SU-DHL-6 (cell line): Measurements from ENCODE around the gene UBR4.

Experiments used
- H2AFZ ChIP-seq: fragments of 200-600 bp; sonication (generic); 2 replicates; pipeline ENCODE4 v1.6.1; 2014; ENCODE audit warnings: low read depth, mild to moderate bottlenecking, moderate library complexity, mixed read lengths, antibody characterized with exemption, low read length; ENCODE audit not compliant: severe bottlenecking
- H3F3A ChIP-seq: fragments of 200-600 bp; shearing (Covaris generic); 2 replicates; pipeline ENCODE4 v1.6.0; 2016; ENCODE audit warnings: antibody characterized with exemption, mild to moderate bottlenecking; ENCODE audit not compliant: insufficient read depth
- H3K27ac ChIP-seq: fragments of 200-600 bp; sonication (generic); 2 replicates; pipeline ENCODE4 v1.5.1; 2016; ENCODE audit warnings: low read depth, mild to moderate bottlenecking, low read length, moderate library complexity, mixed read lengths
- H3K27me3 ChIP-seq: fragments of 200-600 bp; sonication (generic), shearing (Covaris generic); 2 replicates; pipeline ENCODE4 v1.6.0; 2014; ENCODE audit warnings: mild to moderate bottlenecking, low read length
- H3K36me3 ChIP-seq: fragments of 200-600 bp; sonication (generic); 2 replicates; pipeline ENCODE4 v1.6.1; 2014; ENCODE audit warnings: mild to moderate bottlenecking, low read length, mixed read lengths
- H3K4me2 ChIP-seq: fragments of 300-600, 200-600 bp; shearing (Covaris generic), sonication (generic); 2 replicates; pipeline ENCODE4 v1.6.0; 2014; ENCODE audit warnings: low read length, low read depth, mild to moderate bottlenecking; ENCODE audit not compliant: poor library complexity, severe bottlenecking
- H3K4me3 ChIP-seq: fragments of 200-600 bp; sonication (generic); 2 replicates; pipeline ENCODE4 v1.5.1; 2014; ENCODE audit warnings: antibody characterized with exemption, low read length, mild to moderate bottlenecking, mixed read lengths; ENCODE audit not compliant: insufficient read depth, poor library complexity, severe bottlenecking
- H3K79me2 ChIP-seq: fragments of 200-600 bp; sonication (generic); 2 replicates; pipeline ENCODE4 v1.6.1; 2014; ENCODE audit warnings: mild to moderate bottlenecking, low read length, moderate library complexity; ENCODE audit not compliant: insufficient read depth
- H3K9ac ChIP-seq: fragments of 200-600 bp; sonication (generic); 2 replicates; pipeline ENCODE4 v1.7.0; 2014; ENCODE audit warnings: mild to moderate bottlenecking, low read length
- H3K9me2 ChIP-seq: fragments of 200-600 bp; sonication (generic); replicated peaks from 2 replicates; pipeline ENCODE4 v1.6.1; 2014; ENCODE audit warnings: low read length; ENCODE audit not compliant: insufficient read depth
- H3K9me3 ChIP-seq: fragments of 200-600 bp; sonication (generic); 2 replicates; pipeline ENCODE4 v1.6.1; 2014; ENCODE audit warnings: low read length, mixed read lengths; ENCODE audit not compliant: insufficient read depth
- H4K20me1 ChIP-seq: fragments of 200-600 bp; sonication (generic); 2 replicates; pipeline ENCODE4 v1.6.1; 2014; ENCODE audit warnings: low read depth, mild to moderate bottlenecking, antibody characterized with exemption, low read length, moderate library complexity, mixed read lengths
- CTCF ChIP-seq: fragments of 200-600 bp; sonication (generic); IDR thresholded peaks from one replicate; pipeline ENCODE4 v1.5.1; 2017; ENCODE audit warnings: antibody characterized with exemption, mild to moderate bottlenecking, low read length, moderate library complexity; ENCODE audit not compliant: insufficient read depth, poor library complexity, severe bottlenecking
- EZH2phosphoT487 ChIP-seq: fragments of 200-600 bp; sonication (generic), shearing (Covaris generic); conservative IDR thresholded peaks from 2 replicates; pipeline ENCODE4 v1.6.1; 2018; ENCODE audit warnings: mild to moderate bottlenecking, antibody characterized with exemption, low read length, moderate library complexity, mixed read lengths

The UBR4 gene

GRCh38 chr1:19229229-19229628 is 19.2 kb upstream of the UBR4 start:
- Histone ChIP-seq H3K9ac (no peak overlapping the region), H3K4me3 (no peak overlapping the region), H3K27ac (no peak overlapping the region), H3K9me3 (no peaks in the 10 kb centered on the region), H3F3A (no peaks in the 10 kb centered on the region), H3K9me2 (no peaks in the 10 kb centered on the region), H2AFZ (no peak overlapping the region), H3K36me3 (peaks cover 10% of the 10 kb centered on the region; the same call in 1 of the 2 replicates), H3K4me2 (no peak overlapping the region), H4K20me1 (no peaks in the 10 kb centered on the region), H3K27me3 (no peaks in the 10 kb centered on the region), H3K79me2 (no peaks in the 10 kb centered on the region)
- no peak for TF ChIP-seq EZH2phosphoT487
- TF ChIP-seq CTCF, result no peak

GRCh38 chr1:19222979-19223824 is 13.1 kb upstream of the UBR4 start:
- 0 out of 2 replicates have a peak, but pooled peaks cover 5% of the 10 kb centered on the region for H3F3A ChIP-seq
- H2AFZ ChIP-seq, result no peak overlapping the region
- H3K4me3 ChIP-seq, result no peak overlapping the region
- TF ChIP-seq CTCF, result no peak
- no peak for TF ChIP-seq EZH2phosphoT487
- peaks cover 17% of the 10 kb centered on the region; the same call in 1 of the 2 replicates for H3K36me3 ChIP-seq
- H3K27ac ChIP-seq, result no peak overlapping the region
- H3K9ac ChIP-seq, result no peak overlapping the region
- H3K9me2 ChIP-seq, result no peaks in the 10 kb centered on the region
- H3K79me2 ChIP-seq, result no peaks in the 10 kb centered on the region
- no peaks in the 10 kb centered on the region for H3K9me3 ChIP-seq
- no peaks in the 10 kb centered on the region for H3K27me3 ChIP-seq
- no peaks in the 10 kb centered on the region for H4K20me1 ChIP-seq
- H3K4me2 ChIP-seq, result no peak overlapping the region

DNA sequence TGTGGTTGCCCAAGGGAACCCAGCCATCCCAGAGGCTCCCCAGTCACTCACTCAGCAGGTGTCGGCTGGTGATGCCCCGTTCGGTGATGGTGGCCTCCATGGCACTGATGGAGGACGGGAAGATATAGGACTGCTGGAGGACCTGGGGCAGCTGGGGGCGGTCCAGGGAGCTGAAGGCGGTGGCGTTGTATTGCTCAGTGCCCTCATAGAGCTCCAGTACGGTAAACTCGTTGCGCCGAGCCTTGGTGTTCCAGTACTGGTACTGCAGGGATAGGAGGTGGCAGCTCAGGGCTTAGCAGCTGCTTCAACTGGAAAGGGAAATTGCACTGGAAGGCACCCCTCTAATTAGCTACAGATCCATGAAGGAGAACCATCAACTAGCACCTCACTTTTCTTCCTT is 12.5 kb upstream of the UBR4 start:
- Histone ChIP-seq H3K4me2 (no peak overlapping the region), H3F3A (0 out of 2 replicates have a peak, but pooled peaks cover 5% of the 10 kb centered on the region), H4K20me1 (no peaks in the 10 kb centered on the region), H2AFZ (no peak overlapping the region), H3K79me2 (0 out of 2 replicates have a peak, but pooled peaks cover 5% of the 10 kb centered on the region), H3K27me3 (no peaks in the 10 kb centered on the region), H3K27ac (no peak overlapping the region), H3K9me2 (no peaks in the 10 kb centered on the region), H3K9ac (no peak overlapping the region), H3K4me3 (no peak overlapping the region), H3K9me3 (no peaks in the 10 kb centered on the region), H3K36me3 (peaks cover 21% of the 10 kb centered on the region; the same call in 1 of the 2 replicates)
- no peak for TF ChIP-seq CTCF
- TF ChIP-seq EZH2phosphoT487, result no peak
